ENCODE results near the gene PLEKHH3.

The PLEKHH3 gene

GRCh38 chr17:42618442-42619150, 58.2 kb downstream of the PLEKHH3 start:
- H3K4me3 ChIP-seq (ENCODE audit: control insufficient read depth, low read depth, low read length) = no peak overlapping the region
- DNase-seq (ENCODE audit: low read depth) = no peak
- TF ChIP-seq, protein P1, sequence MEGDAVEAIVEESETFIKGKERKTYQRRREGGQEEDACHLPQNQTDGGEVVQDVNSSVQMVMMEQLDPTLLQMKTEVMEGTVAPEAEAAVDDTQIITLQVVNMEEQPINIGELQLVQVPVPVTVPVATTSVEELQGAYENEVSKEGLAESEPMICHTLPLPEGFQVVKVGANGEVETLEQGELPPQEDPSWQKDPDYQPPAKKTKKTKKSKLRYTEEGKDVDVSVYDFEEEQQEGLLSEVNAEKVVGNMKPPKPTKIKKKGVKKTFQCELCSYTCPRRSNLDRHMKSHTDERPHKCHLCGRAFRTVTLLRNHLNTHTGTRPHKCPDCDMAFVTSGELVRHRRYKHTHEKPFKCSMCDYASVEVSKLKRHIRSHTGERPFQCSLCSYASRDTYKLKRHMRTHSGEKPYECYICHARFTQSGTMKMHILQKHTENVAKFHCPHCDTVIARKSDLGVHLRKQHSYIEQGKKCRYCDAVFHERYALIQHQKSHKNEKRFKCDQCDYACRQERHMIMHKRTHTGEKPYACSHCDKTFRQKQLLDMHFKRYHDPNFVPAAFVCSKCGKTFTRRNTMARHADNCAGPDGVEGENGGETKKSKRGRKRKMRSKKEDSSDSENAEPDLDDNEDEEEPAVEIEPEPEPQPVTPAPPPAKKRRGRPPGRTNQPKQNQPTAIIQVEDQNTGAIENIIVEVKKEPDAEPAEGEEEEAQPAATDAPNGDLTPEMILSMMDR (IDR thresholded peaks at IDR 0.05; ENCODE audit: control insufficient read depth, insufficient read depth, low read depth, low read length, missing control alignments) = no peak

DNA sequence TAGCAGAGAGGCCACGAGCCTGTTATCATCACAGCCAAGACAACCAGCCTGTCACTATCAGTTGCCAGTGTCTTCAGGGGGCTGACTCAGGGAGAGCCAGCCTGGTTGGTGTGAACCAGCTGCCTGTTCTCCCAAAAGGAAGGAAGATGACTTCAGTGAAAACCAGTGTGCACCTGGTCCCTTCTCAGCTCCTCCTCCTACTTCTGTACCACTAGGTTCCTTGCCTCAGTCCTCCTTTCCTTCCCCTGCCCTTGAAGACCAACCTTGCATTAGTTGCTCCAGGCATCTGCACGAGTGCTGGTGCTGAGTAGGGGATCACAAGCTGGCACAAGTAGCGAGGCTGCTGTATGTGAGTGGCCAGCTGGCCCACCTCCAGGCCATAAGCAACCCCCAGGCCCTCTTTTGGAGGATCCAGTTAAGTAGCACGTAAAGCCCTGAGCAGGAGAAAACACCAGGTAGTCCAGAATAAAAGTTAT, 58.8 kb downstream of the PLEKHH3 start:
- H3K4me3 ChIP-seq (ENCODE audit: control insufficient read depth, low read depth, low read length) = no peak overlapping the region
- TF ChIP-seq, protein P1 (IDR thresholded peaks at IDR 0.05; ENCODE audit: control insufficient read depth, insufficient read depth, low read depth, low read length, missing control alignments) = no peak
- DNase-seq (ENCODE audit: low read depth) = no peak
